ENCODE measurements around the gene ESD.

DNA sequence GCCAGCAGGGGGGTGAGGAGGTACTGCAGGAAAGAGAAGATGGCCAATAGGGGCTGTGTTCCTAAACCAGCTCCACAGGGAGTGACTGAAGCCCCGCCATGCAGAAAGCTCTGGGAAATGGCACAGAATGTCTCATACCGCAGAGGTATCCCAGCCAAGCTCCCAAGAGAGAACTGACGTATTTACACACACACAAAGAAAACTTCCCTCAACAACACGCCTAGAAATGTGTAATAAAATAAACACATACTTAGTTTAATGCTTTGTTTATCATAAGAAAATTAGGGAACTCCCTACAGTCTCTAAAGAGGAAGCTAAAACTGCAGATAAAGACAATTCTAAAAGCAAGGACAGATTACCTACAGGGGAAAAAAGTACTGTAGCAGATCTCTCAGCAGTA lies 40.0 kb downstream of the ESD start:
- TF ChIP-seq CTCF (IDR thresholded peaks at IDR 0.05) (no peak), POLR2A (IDR thresholded peaks at IDR 0.05) (no peak)
